ENCODE measurements around the gene GABARAP.

The GABARAP gene

DNA sequence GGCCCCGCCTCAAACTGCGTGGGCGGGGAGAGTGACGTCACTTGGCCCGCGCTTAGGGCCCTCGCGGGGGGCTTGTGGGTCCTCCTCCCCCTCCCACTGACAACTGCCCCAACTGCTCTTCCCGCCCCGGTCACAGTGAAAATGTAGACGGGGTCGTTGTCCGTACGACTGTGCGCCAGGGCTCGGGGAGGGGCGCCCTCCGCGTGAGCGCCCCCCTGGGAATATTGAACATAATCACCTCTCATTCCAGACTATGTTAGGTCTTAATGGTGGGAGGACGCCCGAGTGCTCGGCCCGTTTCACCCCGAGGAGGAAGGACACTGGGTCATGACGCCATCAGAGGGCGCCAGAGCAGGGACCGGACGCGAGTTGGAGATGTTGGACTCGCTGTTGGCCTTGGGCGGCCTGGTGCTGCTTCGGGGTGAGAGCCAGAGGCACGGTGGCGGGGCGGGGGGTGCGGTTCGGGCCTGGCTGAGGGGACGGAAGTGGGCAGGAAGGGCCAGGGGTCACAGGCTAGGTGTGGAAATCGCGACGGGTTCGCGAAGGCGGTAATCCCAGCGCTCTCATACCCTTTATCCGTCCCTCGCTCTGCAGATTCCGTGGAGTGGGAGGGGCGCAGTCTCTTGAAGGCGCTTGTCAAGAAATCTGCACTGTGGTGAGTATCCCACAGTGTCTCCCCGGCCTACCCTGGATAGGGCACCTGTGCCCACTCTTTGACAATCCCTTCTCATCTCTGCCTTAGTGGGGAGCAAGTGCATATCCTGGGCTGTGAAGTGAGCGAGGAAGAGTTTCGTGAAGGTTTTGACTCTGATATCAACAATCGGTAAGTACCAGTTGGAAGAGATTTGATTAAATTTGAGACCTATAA is 10.2 kb upstream of the GABARAP start, which contains the start of gene ELP5 (continued):
- TF ChIP-seq OVOL3 (tag by site-specific recombination; IDR thresholded peaks at IDR 0.05) (no peak), ZNF391 (tag by site-specific recombination; IDR thresholded peaks at IDR 0.05; ENCODE audit: borderline replicate concordance, low read depth) (peak; percentile 46; the same call in 1 of the 2 replicates), ZNF37A (tag by site-specific recombination; IDR thresholded peaks at IDR 0.05) (no peak), HOXA7 (CRISPR knock-in tag; IDR thresholded peaks at IDR 0.05; ENCODE audit: borderline replicate concordance) (no peak), ZNF76 (tag by site-specific recombination; IDR thresholded peaks at IDR 0.05; ENCODE audit: borderline replicate concordance, low read depth) (peak; percentile 87), ZNF560 (tag by site-specific recombination; IDR thresholded peaks at IDR 0.05; ENCODE audit: borderline replicate concordance) (no peak), ZNF549 (tag by site-specific recombination; IDR thresholded peaks at IDR 0.05) (no peak), ZFP3 (tag by site-specific recombination; IDR thresholded peaks at IDR 0.05; ENCODE audit: low read depth) (no peak), ZNF202 (tag by site-specific recombination; IDR thresholded peaks at IDR 0.05; ENCODE audit: borderline replicate concordance) (no peak), ZBTB8A (tag by site-specific recombination; IDR thresholded peaks at IDR 0.05) (peak; percentile 91), ZNF621 (tag by site-specific recombination; IDR thresholded peaks at IDR 0.05) (no peak), SCRT2 (tag by site-specific recombination; IDR thresholded peaks at IDR 0.05) (0 out of 2 replicates have a peak, but pooled peaks have one; percentile 56), ZNF623 (tag by site-specific recombination; IDR thresholded peaks at IDR 0.05) (no peak), ZFHX2 (tag by site-specific recombination; conservative IDR thresholded peaks at IDR 0.05) (peak; percentile 92), KLF10 (tag by site-specific recombination; IDR thresholded peaks at IDR 0.05) (peak; percentile 81), ZNF624 (tag by site-specific recombination; IDR thresholded peaks at IDR 0.05) (no peak)
- TF ChIP-seq, protein P1, sequence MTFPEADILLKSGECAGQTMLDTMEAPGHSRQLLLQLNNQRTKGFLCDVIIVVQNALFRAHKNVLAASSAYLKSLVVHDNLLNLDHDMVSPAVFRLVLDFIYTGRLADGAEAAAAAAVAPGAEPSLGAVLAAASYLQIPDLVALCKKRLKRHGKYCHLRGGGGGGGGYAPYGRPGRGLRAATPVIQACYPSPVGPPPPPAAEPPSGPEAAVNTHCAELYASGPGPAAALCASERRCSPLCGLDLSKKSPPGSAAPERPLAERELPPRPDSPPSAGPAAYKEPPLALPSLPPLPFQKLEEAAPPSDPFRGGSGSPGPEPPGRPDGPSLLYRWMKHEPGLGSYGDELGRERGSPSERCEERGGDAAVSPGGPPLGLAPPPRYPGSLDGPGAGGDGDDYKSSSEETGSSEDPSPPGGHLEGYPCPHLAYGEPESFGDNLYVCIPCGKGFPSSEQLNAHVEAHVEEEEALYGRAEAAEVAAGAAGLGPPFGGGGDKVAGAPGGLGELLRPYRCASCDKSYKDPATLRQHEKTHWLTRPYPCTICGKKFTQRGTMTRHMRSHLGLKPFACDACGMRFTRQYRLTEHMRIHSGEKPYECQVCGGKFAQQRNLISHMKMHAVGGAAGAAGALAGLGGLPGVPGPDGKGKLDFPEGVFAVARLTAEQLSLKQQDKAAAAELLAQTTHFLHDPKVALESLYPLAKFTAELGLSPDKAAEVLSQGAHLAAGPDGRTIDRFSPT (tag by site-specific recombination; IDR thresholded peaks at IDR 0.05) = peak; percentile 51; the same call in 1 of the 2 replicates
- TF ChIP-seq, protein P2, sequence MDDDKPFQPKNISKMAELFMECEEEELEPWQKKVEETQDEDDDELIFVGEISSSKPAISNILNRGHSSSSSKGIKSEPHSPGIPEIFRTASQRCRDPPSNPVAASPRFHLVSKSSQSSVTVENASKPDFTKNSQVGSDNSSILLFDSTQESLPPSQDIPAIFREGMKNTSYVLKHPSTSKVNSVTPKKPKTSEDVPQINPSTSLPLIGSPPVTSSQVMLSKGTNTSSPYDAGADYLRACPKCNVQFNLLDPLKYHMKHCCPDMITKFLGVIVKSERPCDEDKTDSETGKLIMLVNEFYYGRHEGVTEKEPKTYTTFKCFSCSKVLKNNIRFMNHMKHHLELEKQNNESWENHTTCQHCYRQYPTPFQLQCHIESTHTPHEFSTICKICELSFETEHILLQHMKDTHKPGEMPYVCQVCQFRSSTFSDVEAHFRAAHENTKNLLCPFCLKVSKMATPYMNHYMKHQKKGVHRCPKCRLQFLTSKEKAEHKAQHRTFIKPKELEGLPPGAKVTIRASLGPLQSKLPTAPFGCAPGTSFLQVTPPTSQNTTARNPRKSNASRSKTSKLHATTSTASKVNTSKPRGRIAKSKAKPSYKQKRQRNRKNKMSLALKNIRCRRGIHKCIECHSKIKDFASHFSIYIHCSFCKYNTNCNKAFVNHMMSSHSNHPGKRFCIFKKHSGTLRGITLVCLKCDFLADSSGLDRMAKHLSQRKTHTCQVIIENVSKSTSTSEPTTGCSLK (tag by site-specific recombination; IDR thresholded peaks at IDR 0.05) = no peak
- TF ChIP-seq, protein P3, sequence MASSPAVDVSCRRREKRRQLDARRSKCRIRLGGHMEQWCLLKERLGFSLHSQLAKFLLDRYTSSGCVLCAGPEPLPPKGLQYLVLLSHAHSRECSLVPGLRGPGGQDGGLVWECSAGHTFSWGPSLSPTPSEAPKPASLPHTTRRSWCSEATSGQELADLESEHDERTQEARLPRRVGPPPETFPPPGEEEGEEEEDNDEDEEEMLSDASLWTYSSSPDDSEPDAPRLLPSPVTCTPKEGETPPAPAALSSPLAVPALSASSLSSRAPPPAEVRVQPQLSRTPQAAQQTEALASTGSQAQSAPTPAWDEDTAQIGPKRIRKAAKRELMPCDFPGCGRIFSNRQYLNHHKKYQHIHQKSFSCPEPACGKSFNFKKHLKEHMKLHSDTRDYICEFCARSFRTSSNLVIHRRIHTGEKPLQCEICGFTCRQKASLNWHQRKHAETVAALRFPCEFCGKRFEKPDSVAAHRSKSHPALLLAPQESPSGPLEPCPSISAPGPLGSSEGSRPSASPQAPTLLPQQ (tag by site-specific recombination; IDR thresholded peaks at IDR 0.05) = peak; percentile 96
- TF ChIP-seq, protein P4, sequence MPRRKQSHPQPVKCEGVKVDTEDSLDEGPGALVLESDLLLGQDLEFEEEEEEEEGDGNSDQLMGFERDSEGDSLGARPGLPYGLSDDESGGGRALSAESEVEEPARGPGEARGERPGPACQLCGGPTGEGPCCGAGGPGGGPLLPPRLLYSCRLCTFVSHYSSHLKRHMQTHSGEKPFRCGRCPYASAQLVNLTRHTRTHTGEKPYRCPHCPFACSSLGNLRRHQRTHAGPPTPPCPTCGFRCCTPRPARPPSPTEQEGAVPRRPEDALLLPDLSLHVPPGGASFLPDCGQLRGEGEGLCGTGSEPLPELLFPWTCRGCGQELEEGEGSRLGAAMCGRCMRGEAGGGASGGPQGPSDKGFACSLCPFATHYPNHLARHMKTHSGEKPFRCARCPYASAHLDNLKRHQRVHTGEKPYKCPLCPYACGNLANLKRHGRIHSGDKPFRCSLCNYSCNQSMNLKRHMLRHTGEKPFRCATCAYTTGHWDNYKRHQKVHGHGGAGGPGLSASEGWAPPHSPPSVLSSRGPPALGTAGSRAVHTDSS (tag by site-specific recombination; IDR thresholded peaks at IDR 0.05) = peak; percentile 73
- TF ChIP-seq, protein P5, sequence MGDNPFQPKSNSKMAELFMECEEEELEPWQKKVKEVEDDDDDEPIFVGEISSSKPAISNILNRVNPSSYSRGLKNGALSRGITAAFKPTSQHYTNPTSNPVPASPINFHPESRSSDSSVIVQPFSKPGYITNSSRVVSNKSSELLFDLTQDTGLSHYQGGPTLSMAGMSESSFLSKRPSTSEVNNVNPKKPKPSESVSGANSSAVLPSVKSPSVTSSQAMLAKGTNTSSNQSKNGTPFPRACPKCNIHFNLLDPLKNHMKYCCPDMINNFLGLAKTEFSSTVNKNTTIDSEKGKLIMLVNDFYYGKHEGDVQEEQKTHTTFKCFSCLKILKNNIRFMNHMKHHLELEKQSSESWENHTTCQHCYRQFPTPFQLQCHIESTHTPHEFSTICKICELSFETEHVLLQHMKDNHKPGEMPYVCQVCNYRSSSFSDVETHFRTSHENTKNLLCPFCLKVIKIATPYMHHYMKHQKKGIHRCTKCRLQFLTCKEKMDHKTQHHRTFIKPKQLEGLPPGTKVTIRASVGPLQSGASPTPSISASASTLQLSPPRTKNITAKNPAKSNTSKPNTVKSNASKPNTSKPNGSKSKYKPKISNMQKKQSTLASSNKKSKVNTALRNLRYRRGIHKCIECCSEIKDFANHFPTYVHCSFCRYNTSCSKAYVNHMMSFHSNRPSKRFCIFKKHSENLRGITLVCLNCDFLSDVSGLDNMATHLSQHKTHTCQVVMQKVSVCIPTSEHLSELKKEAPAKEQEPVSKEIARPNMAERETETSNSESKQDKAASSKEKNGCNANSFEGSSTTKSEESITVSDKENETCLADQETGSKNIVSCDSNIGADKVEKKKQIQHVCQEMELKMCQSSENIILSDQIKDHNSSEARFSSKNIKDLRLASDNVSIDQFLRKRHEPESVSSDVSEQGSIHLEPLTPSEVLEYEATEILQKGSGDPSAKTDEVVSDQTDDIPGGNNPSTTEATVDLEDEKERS (tag by site-specific recombination; IDR thresholded peaks at IDR 0.05) = no peak
- TF ChIP-seq, protein P6, sequence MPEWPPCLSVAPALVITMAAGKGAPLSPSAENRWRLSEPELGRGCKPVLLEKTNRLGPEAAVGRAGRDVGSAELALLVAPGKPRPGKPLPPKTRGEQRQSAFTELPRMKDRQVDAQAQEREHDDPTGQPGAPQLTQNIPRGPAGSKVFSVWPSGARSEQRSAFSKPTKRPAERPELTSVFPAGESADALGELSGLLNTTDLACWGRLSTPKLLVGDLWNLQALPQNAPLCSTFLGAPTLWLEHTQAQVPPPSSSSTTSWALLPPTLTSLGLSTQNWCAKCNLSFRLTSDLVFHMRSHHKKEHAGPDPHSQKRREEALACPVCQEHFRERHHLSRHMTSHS (tag by site-specific recombination; IDR thresholded peaks at IDR 0.05) = no peak
- TF ChIP-seq, protein P7, sequence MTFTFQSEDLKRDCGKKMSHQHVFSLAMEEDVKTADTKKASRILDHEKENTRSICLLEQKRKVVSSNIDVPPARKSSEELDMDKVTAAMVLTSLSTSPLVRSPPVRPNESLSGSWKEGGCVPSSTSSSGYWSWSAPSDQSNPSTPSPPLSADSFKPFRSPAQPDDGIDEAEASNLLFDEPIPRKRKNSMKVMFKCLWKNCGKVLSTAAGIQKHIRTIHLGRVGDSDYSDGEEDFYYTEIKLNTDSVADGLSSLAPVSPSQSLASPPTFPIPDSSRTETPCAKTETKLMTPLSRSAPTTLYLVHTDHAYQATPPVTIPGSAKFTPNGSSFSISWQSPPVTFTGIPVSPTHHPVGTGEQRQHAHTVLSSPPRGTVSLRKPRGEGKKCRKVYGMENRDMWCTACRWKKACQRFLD (tag by site-specific recombination; IDR thresholded peaks at IDR 0.05) = no peak
